HPDE6-E6E7 (cell line): ENCODE results near the gene TNFRSF21.
A peak's percentile ranks its signal among the peaks of the same experiment; 100 is the strongest.
"Not testable (repeated sequence)": the region's sequence is repeated elsewhere in the genome, so short reads cannot be mapped to it uniquely, and the experiment has no call there.

ENCODE experiments used
- DNase-seq: peaks from one replicate; pipeline ENCODE4 v3.0.0; 2011; ENCODE audit warnings: missing footprints; ENCODE audit errors: extremely low spot score

The TNFRSF21 gene, protein sequence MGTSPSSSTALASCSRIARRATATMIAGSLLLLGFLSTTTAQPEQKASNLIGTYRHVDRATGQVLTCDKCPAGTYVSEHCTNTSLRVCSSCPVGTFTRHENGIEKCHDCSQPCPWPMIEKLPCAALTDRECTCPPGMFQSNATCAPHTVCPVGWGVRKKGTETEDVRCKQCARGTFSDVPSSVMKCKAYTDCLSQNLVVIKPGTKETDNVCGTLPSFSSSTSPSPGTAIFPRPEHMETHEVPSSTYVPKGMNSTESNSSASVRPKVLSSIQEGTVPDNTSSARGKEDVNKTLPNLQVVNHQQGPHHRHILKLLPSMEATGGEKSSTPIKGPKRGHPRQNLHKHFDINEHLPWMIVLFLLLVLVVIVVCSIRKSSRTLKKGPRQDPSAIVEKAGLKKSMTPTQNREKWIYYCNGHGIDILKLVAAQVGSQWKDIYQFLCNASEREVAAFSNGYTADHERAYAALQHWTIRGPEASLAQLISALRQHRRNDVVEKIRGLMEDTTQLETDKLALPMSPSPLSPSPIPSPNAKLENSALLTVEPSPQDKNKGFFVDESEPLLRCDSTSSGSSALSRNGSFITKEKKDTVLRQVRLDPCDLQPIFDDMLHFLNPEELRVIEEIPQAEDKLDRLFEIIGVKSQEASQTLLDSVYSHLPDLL

GRCh38 chr6:47309291-47310130 lies at the start of gene TNFRSF21:
TSS of gene TNFRSF21 (minus strand) at chr6:47309905. CDS start at chr6:47309511, 394 bp downstream.
- peak; percentile 93 for DNase-seq

DNA sequence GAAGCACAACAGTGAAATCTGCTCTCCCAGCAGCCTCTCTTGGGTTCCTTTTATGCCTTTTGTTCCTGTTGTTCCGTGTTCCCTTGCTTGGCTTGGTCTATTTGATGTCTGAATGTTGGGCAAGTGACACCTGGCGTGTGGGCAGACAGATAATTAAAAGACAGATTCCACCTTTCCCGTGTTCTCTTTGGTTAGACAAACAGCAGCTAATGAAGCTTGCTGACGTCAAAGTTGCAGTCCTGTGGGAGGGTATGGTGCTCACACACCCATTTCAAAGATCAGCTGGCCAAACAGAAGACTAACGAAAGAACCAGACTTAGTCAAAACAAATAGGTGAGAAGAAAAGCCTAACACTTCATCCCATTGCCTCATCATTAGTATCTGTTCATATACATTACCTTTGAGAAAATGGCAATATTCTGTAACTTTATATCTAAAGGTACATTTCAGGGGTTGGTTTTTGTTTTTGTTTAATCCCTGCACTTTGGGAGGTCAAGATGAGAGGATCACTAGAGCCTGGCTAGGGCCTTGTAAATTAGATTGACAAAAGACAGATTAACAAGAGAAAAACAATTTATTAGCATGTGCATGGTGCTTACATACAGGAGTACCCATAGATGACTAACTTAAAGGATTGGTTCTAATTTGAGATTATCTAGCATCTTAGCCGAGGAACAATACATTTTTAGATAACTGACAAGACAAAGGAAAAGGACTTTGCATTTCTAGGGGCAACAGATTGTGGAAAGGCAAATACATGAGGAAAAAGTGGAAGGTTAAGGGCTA lies 48.9 kb upstream of the TNFRSF21 start:
- no peak for DNase-seq

DNA sequence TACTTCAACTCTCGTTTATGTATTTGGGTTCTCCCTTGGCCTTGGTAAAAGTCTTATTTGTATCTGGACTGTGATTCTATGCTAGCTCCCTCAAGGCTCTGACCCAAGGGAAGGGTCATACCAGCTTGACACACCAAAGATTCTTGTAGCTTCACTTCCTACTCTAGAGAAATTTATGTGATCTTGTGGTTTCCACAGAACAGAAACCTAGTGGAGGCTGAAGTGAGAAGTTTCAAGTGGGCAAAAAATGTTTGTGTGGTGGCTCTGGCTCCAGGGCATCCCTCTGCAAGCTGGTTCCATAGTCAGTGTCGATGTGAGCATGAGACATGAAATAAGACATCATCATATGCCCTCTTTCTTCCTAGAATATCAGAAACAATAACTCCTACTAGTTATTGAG lies 48.1 kb upstream of the TNFRSF21 start:
- no peak for DNase-seq

DNA sequence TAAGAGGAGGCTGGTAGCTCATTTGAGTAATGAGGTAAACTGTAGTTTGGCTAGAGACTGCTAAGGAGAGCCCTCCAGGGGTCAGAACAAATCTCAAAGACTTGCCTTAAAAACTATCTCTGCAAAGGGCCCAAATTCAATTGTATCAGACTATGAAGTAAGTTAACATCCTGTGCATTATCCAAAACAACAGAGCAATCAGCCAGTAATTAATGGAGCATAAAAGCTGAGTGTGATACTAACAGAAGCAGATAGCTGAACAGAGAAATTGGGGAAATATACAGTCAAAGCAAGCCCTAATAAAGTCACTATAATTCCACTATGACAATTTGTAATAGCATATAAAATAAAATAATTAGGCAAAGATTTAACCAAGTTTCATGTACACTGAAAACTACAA lies 45.8 kb upstream of the TNFRSF21 start:
- no peak for DNase-seq

DNA sequence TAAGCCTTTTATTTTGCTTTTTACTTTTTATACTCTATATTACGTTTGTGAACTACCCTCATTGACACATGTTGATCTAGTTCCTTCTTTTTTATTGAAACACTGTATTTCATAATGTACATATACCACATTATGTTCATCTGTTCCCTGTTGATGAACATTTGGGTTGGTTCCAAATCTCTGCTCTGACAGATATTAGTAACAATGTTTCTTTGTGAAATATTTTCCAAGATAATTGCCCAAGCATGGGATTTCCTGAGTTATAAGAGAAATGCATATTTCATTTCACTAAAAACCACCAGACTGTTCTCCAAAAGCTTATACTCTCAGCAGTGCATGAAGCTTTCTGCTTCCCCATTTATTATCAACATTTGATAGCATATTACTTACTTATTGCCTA lies 44.2 kb upstream of the TNFRSF21 start:
- no peak for DNase-seq

DNA sequence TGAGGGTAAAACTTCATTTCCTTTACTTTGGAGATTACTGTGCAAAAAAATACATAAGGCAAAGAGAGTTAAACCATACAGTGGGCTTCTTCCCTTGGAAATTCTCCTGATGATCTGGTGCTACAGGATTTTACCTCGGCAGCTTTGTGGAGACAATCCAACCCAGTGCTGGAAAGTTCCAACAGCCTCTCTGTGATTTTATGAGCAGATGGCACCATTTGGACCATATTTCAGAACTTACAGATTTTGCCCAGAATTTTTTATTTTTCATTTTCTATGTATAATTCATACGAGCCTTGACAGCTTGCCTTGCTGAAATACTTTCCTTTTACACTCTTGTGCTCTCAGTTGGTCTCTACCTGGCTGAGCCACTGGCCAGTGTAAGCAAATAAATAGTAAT lies 43.3 kb upstream of the TNFRSF21 start:
- no peak for DNase-seq

DNA sequence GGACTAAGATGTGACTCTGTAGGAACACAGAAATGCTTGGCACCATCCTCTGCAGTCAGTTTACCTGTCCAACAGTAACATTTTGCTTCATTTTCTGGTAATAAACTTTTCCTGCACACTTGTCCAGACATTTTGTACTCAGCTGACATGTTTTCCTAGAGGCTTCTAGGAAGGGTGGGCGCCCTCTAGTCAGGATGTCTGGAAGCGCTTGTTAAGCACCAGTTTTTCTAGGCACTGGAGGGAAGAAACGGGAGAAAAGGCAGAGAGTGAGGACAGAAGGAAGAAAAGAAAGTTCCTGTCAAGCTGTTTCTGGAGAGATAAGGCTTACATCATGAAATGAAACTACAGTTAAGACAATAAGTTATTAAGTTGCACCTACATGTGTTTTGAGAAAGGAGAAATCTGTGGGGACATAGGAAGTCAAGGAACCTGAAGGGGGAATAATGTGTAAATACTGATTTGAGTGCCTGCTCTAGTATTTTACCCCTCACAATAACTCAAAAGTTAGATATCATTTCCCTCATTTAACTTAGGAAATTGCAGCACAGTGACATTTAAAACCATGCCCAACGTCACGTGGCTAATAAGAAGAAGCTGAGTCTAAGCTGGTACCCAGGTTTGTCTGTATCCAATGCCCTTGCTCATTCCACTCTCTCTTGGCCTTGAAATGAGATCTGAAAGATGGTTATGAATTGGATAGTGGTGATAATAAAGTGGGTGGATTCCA lies 42.7 kb upstream of the TNFRSF21 start:
- no peak for DNase-seq

GRCh38 chr6:47351621-47352020 lies 41.9 kb upstream of the TNFRSF21 start:
- no peak for DNase-seq

DNA sequence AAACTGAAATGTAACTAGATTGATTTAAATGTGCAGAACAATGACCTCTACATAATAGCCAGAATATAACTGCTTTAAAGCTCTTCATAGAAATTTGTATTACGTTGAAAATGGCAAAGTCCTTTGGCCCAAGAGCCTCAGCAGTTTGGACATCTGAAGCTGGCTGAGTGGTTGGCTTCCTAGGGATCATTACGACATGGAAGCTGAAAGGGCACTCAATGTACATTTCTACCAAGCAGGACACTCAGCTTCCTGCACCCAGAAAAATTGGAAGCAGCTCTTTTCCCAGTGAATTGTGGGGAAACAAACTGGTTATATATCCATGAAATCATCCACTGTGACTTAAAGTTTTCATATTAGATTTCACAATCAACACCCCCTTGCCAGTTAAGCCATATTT lies 40.2 kb upstream of the TNFRSF21 start:
- no peak for DNase-seq

DNA sequence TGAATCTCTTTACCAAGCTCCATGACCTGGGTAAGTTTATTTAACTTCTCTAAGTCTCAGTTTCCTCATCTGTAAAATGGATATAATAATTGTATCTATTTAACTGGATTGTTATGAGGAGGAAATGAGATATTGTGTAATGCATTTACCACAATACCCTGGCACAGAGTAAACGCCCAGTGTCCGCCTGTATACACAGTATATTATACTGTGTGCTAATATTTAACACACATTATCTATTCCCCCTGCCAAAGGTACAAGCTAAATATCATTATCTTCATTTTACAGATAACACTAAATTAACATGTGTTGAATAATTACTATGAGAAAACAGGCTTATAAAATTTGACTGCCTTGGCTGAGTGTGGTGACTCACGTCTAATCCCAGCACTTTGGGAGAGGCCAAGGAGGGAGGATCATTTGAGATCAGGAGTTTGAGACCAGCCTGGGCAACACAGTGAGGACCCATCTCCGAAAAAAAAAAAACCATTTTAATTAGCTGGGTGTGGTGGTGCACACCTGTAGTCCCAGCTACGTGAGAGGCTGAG lies 38.7 kb upstream of the TNFRSF21 start:
- no peak for DNase-seq

- no peak for DNase-seq
These were observed 36.1 kb upstream of the TNFRSF21 start for GRCh38 chr6:47345761-47346160.

DNA sequence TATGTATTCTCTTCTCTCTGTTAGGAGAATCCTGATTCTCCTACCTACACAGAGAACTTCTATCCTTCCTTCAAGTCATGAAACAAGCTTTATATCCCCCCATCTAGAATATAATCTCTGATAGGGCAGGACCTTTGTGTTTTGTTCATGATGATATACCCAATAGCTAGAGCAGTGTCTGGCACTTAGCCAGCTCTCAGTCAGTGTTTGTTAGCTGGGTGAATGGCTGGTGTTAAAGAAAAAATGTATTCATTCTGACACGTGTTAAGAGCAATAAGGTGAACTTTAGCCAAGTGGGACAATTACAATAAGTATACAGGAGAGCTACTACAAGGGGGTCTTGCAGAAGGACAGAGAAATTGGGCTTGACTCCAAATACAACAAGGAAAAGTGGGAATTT lies 34.3 kb upstream of the TNFRSF21 start:
- no peak for DNase-seq

GRCh38 chr6:47343600-47343999 lies 33.9 kb upstream of the TNFRSF21 start:
- DNase-seq = no peak

DNA sequence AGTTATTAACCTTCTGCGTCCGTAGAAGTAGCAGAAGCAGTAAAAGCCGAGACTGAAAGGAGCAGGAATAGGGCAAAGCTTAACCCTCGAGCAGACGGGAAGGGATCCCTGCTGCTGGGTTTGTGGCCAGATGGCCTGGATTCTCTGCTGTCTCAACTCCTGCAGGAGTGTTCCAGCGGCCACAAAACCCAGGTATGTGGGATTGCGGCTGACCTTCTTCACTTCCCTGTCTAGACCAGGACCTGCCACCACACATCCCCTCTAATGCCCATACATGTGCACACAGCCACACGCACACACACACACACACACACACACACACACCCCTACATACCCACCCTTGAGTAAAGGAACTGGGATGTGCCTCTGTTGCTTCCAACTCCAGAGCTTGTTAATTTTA lies 33.1 kb upstream of the TNFRSF21 start:
- DNase-seq = no peak

- DNase-seq = no peak
These were observed 27.8 kb upstream of the TNFRSF21 start for GRCh38 chr6:47337519-47337918.

DNA sequence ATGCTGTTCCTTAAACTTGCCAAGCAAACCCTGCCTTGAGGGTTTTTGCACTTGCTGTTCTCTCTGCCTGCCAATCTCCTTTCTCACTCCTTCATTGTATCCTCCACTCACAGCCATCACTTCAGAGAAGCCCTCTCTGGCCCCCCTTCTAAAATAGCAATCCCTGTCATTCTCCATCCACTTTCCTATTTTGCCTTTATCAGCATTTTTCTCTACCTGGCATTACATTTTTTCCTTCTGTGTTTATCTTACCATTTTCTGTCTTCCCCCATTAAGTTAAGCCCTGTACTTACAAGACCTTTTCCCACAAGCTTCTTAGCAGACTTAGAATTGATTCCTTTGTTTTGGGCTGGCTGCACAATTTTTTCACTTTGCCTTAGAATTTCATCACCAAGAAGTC lies 26.6 kb upstream of the TNFRSF21 start:
- DNase-seq = no peak

GRCh38 chr6:47335466-47335865 lies 25.8 kb upstream of the TNFRSF21 start:
- no peak for DNase-seq

DNA sequence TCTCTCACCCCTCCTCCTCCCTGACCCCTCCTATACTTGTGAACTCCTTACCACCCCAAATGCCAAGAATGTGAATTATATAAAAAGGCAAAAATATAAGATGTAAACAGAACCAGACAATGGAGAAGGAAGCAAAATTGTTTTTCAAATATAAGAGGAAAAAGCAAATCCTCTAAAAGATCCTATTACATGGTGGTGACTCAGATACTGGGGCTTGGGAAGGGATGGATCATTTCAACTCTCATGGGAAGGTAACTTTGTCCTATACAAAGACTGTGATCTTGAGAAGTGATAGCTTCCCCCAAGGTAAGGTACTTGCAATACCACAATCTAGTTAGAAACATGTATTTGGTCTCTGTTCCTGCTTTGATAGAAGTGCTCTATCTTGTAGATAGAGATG lies 24.6 kb upstream of the TNFRSF21 start:
- no peak for DNase-seq

DNA sequence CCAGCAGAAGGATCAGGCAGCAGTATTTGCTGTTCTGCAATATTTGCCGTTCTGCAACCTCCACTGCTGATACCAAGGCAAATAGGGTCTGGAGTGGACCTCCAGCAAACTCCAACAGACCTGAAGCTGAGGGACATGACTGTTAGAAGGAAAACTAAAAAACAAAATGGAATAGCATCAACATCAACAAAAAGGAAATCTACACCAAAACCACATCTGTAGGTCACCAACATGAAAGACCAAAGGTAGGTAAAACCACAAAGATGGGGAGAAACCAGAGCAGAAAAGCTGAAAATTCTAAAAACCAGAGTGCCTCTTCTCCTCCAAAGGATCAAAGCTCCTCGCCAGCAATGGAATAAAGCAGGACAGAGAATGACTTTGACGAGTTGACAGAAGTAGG lies 18.9 kb upstream of the TNFRSF21 start:
- DNase-seq = not testable (repeated sequence)

DNA sequence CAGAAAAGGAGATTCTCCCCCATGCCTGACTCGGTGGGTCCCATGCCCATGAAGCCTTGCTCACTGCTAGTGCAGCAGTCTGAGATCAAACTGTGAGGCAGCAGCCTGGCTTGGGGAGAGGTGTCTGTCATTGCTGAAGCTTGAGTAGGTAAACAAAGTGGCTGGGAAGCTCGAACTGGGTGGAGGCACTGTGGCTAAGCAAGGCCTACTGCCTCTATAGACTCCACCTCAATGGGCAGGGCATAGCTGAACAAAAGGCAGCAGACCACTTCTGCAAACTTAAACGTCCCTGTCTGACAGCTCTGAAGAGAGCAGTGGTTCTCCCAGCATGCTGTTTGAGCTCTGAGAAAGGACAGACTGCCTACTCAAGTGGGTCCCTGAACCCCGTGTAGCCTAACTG lies 18.4 kb upstream of the TNFRSF21 start:
- DNase-seq = not testable (repeated sequence)

DNA sequence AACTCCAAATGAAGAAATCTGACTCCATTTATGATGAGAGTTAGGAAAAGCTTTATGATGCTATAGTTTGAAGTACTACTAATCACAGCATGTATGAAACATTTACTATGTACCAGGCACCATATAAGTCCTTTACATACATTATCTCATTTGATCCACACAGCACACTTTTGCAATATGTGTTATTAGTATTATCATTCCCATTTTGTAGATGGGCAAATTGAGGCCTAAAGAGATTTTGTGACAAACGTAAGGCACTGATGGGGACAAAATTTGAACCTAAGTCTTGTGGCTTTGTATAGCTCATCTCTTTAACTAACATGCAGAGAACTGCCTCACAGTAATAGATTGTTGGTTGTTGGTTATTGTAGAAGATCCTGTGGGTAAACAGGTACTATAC lies 14.2 kb upstream of the TNFRSF21 start:
- DNase-seq = no peak
